ENCODE results near the gene CADPS. TPM values are rescaled to one million over a fixed set of nuclear protein-coding genes. Genes with fewer than 3 reads are reported as not detected.

Gene CADPS
- total RNA-seq, 3 donors from 2014 or later (not counting 1 experiment from before 2014, with no cell fraction given) = not detected

- Mint-ChIP-seq H3K27ac (no peak overlapping the region), H3K9me3 (peaks cover 5 to 11% of the 10 kb centered on the region in 2 donors), H3K27me3 (ENCODE audit: low read depth in 2 of 2) (no peaks in the 10 kb centered on the region), H3K4me1 (no peaks in the 10 kb centered on the region), H3K36me3 (no peaks in the 10 kb centered on the region), H3K4me3 (no peak overlapping the region)
- Histone ChIP-seq H3K27ac (ENCODE audit: low read length) (no peak overlapping the region), H3K36me3 (ENCODE audit: control insufficient read depth, insufficient read depth, low read length) (no peaks in the 10 kb centered on the region), H3K27me3 (ENCODE audit: control insufficient read depth, insufficient read depth, low read length) (no peaks in the 10 kb centered on the region), H3K4me1 (ENCODE audit: control insufficient read depth, insufficient read depth, low read length) (no peaks in the 10 kb centered on the region), H3K9me3 (ENCODE audit: control insufficient read depth, insufficient read depth, low read length) (no peaks in the 10 kb centered on the region), H3K4me3 (ENCODE audit: low read length) (no peak overlapping the region)
- WGBS (ENCODE audit: insufficient coverage) = 80% methylated on average over 1 of the region's 2 CpGs
- no peak for TF ChIP-seq CTCF (IDR thresholded peaks at IDR 0.05)
- intact Hi-C loops (cut with micrococcal nuclease) = no loop called here
- ATAC-seq = no peak
- no peak for DNase-seq
These were observed 326.5 kb downstream of the CADPS start for GRCh38 chr3:62548528-62549205.

- Histone ChIP-seq H3K4me1 (ENCODE audit: control insufficient read depth, insufficient read depth, low read length) (no peaks in the 10 kb centered on the region), H3K36me3 (ENCODE audit: control insufficient read depth, insufficient read depth, low read length) (no peaks in the 10 kb centered on the region), H3K9me3 (ENCODE audit: control insufficient read depth, insufficient read depth, low read length) (no peaks in the 10 kb centered on the region), H3K4me3 (ENCODE audit: low read length) (no peak overlapping the region), H3K27me3 (ENCODE audit: control insufficient read depth, insufficient read depth, low read length) (no peaks in the 10 kb centered on the region), H3K27ac (ENCODE audit: low read length) (no peak overlapping the region)
- no peaks in the 10 kb centered on the region for H3K36me3 Mint-ChIP-seq
- no peak for TF ChIP-seq CTCF (IDR thresholded peaks at IDR 0.05)
- whole genome bisulfite sequencing (ENCODE audit: insufficient coverage) = 81% methylated on average over 7 of the region's 7 CpGs
- intact Hi-C loops (cut with micrococcal nuclease) = no loop called here
- no peaks in the 10 kb centered on the region for H3K4me1 Mint-ChIP-seq
- H3K4me3 Mint-ChIP-seq = no peak overlapping the region
- no peak overlapping the region for H3K27ac Mint-ChIP-seq
- no peak for DNase-seq
- H3K9me3 Mint-ChIP-seq = peaks cover 4% of the 10 kb centered on the region in 2 donors
- ATAC-seq = no peak
- H3K27me3 Mint-ChIP-seq (ENCODE audit: low read depth in 2 of 2) = no peaks in the 10 kb centered on the region
These were observed 328.9 kb downstream of the CADPS start for GRCh38 chr3:62546266-62546665.

GRCh38 chr3:62542185-62542584 lies 333.0 kb downstream of the CADPS start:
- Mint-ChIP-seq H3K36me3 (no peaks in the 10 kb centered on the region), H3K4me1 (no peaks in the 10 kb centered on the region), H3K27me3 (ENCODE audit: low read depth in 2 of 2) (no peaks in the 10 kb centered on the region), H3K27ac (no peak overlapping the region), H3K9me3 (peaks cover 0 to 6% of the 10 kb centered on the region in 2 donors), H3K4me3 (no peak overlapping the region)
- H3K27ac ChIP-seq (ENCODE audit: low read length) = no peak overlapping the region
- no peak for ATAC-seq
- no peaks in the 10 kb centered on the region for H3K4me1 ChIP-seq (ENCODE audit: control insufficient read depth, insufficient read depth, low read length)
- no peaks in the 10 kb centered on the region for H3K9me3 ChIP-seq (ENCODE audit: control insufficient read depth, insufficient read depth, low read length)
- no peak for TF ChIP-seq CTCF (IDR thresholded peaks at IDR 0.05)
- 92% methylated on average over 2 of the region's 2 CpGs for WGBS (ENCODE audit: insufficient coverage)
- DNase-seq = no peak
- H3K4me3 ChIP-seq (ENCODE audit: low read length) = no peak overlapping the region
- no peaks in the 10 kb centered on the region for H3K36me3 ChIP-seq (ENCODE audit: control insufficient read depth, insufficient read depth, low read length)
- H3K27me3 ChIP-seq (ENCODE audit: control insufficient read depth, insufficient read depth, low read length) = no peaks in the 10 kb centered on the region
- intact Hi-C loops (cut with micrococcal nuclease) = no loop called here

- no peak overlapping the region for H3K4me3 Mint-ChIP-seq
- ATAC-seq (no peak), DNase-seq (no peak)
- Histone ChIP-seq H3K9me3 (ENCODE audit: control insufficient read depth, insufficient read depth, low read length) (no peaks in the 10 kb centered on the region), H3K4me1 (ENCODE audit: control insufficient read depth, insufficient read depth, low read length) (no peaks in the 10 kb centered on the region), H3K27ac (ENCODE audit: low read length) (no peak overlapping the region), H3K4me3 (ENCODE audit: low read length) (no peak overlapping the region), H3K27me3 (ENCODE audit: control insufficient read depth, insufficient read depth, low read length) (no peaks in the 10 kb centered on the region), H3K36me3 (ENCODE audit: control insufficient read depth, insufficient read depth, low read length) (no peaks in the 10 kb centered on the region)
- H3K9me3 Mint-ChIP-seq = peaks cover 0 to 6% of the 10 kb centered on the region in 2 donors
- no peaks in the 10 kb centered on the region for H3K36me3 Mint-ChIP-seq
- intact Hi-C loops (cut with micrococcal nuclease) = no loop called here
- WGBS (ENCODE audit: insufficient coverage) = 83% methylated on average over 1 of the region's 1 CpG
- no peak overlapping the region for H3K27ac Mint-ChIP-seq
- no peak for TF ChIP-seq CTCF (IDR thresholded peaks at IDR 0.05)
- no peaks in the 10 kb centered on the region for H3K27me3 Mint-ChIP-seq (ENCODE audit: low read depth in 2 of 2)
- no peaks in the 10 kb centered on the region for H3K4me1 Mint-ChIP-seq
These were observed 335.5 kb downstream of the CADPS start for GRCh38 chr3:62539762-62540161.

Data from natural killer cell (primary cell).